Liver (tissue), 9 donors: ENCODE data around the gene KLF13. TPM values are rescaled to one million over a fixed set of nuclear protein-coding genes. Genes with fewer than 3 reads are reported as not detected.

Experiments used
- DNase-seq: peaks from one replicate; pipeline ENCODE4 v3.0.0-alpha.2; 2017; ENCODE audit warnings: low spot score
- H3K27ac ChIP-seq, 2 donors: one replicate each; pipeline ENCODE4 v1.7.0; 2013; ENCODE audit warnings: inconsistent platforms in 2 of 2, low read length in 2 of 2, control low read depth in 1 of 2, low read depth in 1 of 2, mild to moderate bottlenecking in 1 of 2
- H3K27me3 ChIP-seq, 4 donors: one replicate each; pipeline versions ENCODE4 v1.6.1 to v1.7.0; 2013; ENCODE audit warnings: low read length in 3 of 4, inconsistent platforms in 1 of 4, mild to moderate bottlenecking in 1 of 4, moderate library complexity in 1 of 4; ENCODE audit not compliant: control insufficient read depth in 4 of 4, insufficient read depth in 4 of 4
- H3K36me3 ChIP-seq, 4 donors: one replicate each; pipeline versions ENCODE4 v1.6.1 to v1.7.0; 2013; ENCODE audit warnings: low read length in 3 of 4, mild to moderate bottlenecking in 3 of 4, low read depth in 1 of 4, moderate library complexity in 1 of 4; ENCODE audit not compliant: control insufficient read depth in 4 of 4, insufficient read depth in 3 of 4
- H3K4me1 ChIP-seq, 4 donors: one replicate each; pipeline versions ENCODE4 v1.6.1 to v1.7.0; 2013; ENCODE audit warnings: low read length in 3 of 4, mild to moderate bottlenecking in 3 of 4, moderate library complexity in 1 of 4; ENCODE audit not compliant: control insufficient read depth in 4 of 4, insufficient read depth in 4 of 4
- H3K4me3 ChIP-seq, 3 donors: one replicate each; pipeline versions ENCODE4 v1.6.1 to v1.7.0; 2013; ENCODE audit warnings: low read length in 3 of 3, control low read depth in 1 of 3, low read depth in 1 of 3, mild to moderate bottlenecking in 1 of 3
- H3K9ac ChIP-seq, 2 donors: one replicate each; pipeline ENCODE4 v1.7.0; 2013; ENCODE audit warnings: low read length in 2 of 2, mild to moderate bottlenecking in 2 of 2, moderate library complexity in 2 of 2, control low read depth in 1 of 2, low read depth in 1 of 2
- H3K9me3 ChIP-seq, 4 donors: one replicate each; pipeline versions ENCODE4 v1.6.1 to v1.7.0; 2013; ENCODE audit warnings: low read length in 3 of 4; ENCODE audit not compliant: control insufficient read depth in 4 of 4
- EGR1 ChIP-seq, 2 donors: IDR thresholded peaks; 2 replicates each; pipeline ENCODE4 v1.6.1; 2016 to 2018; ENCODE audit warnings: antibody characterized with exemption in 2 of 2, low read depth in 2 of 2
- FOXA1 ChIP-seq: IDR thresholded peaks from 2 replicates; pipeline ENCODE4 v1.6.1; 2016; ENCODE audit warnings: antibody characterized with exemption
- FOXA2 ChIP-seq: IDR thresholded peaks from 2 replicates; pipeline ENCODE4 v1.6.1; 2016; ENCODE audit warnings: antibody characterized with exemption
- GABPA ChIP-seq, 2 donors: IDR thresholded peaks in 1 of 2; conservative IDR thresholded peaks in 1 of 2; 2 replicates each; pipeline ENCODE4 v1.6.1; 2016; ENCODE audit warnings: antibody characterized with exemption in 2 of 2, mild to moderate bottlenecking in 1 of 2, moderate library complexity in 1 of 2
- HNF4A ChIP-seq, 2 donors: conservative IDR thresholded peaks; 2 replicates each; pipeline ENCODE4 v1.6.1; 2016; ENCODE audit warnings: antibody characterized with exemption in 2 of 2, mild to moderate bottlenecking in 2 of 2
- HNF4G ChIP-seq: IDR thresholded peaks from 2 replicates; pipeline ENCODE4 v1.6.1; 2016; ENCODE audit warnings: antibody characterized with exemption
- JUND ChIP-seq, 2 donors: IDR thresholded peaks; 2 replicates each; pipeline ENCODE4 v1.6.1; 2016; ENCODE audit warnings: antibody characterized with exemption in 2 of 2
- NR2F2 ChIP-seq: IDR thresholded peaks from 2 replicates; pipeline ENCODE4 v1.6.1; 2016; ENCODE audit warnings: antibody characterized with exemption
- RAD21 ChIP-seq, 2 donors: IDR thresholded peaks; 2 replicates each; pipeline ENCODE4 v1.6.1; 2016; ENCODE audit warnings: antibody characterized with exemption in 2 of 2, mild to moderate bottlenecking in 2 of 2
- RXRA ChIP-seq, 2 donors: IDR thresholded peaks; 2 replicates each; pipeline ENCODE4 v1.6.1; 2017 to 2018; ENCODE audit warnings: antibody characterized with exemption in 2 of 2, mild to moderate bottlenecking in 1 of 2
- SP1 ChIP-seq: IDR thresholded peaks from 2 replicates; pipeline ENCODE4 v1.6.1; 2018; ENCODE audit warnings: antibody characterized with exemption, mild to moderate bottlenecking
- TAF1 ChIP-seq: conservative IDR thresholded peaks from 2 replicates; pipeline ENCODE4 v1.6.1; 2016; ENCODE audit warnings: antibody characterized with exemption, mild to moderate bottlenecking
- YY1 ChIP-seq: IDR thresholded peaks from 2 replicates; pipeline ENCODE4 v1.6.1; 2016; ENCODE audit warnings: antibody characterized with exemption, mild to moderate bottlenecking
- WGBS: extraction: QIAGEN DNeasy Blood & Tissue Kit; methylation state at CpG from one replicate; pipeline ENCODE4 v1.1.7; 2013; 5-methylcytosine and 5-hydroxymethylcytosine counted together
- polyA plus RNA-seq, 2 donors: library from polyadenylated mRNA; stranded (reverse) in 1 of 2; unstranded in 1 of 2; fragments of 200-250 nt in 1 of 2; fragments of >200 nt in 1 of 2; fragmentation: Nextera tagmentation in 1 of 2; extraction: Ambion mirVana in 1 of 2; gene quantifications; one replicate each; pipeline versions ENCODE4 v1.2.1 to v1.2.3, GENCODE V29; 2013 to 2015
- total RNA-seq, 2 donors: library from RNA; depleted of rRNA; stranded (reverse); fragments of >200 nt; gene quantifications; one replicate each; pipeline ENCODE4 v1.2.3, GENCODE V29; 2014
- TF ChIP-seq, protein P1 (sequence below): IDR thresholded peaks from 2 replicates; pipeline ENCODE4 v1.6.1; 2016; ENCODE audit warnings: antibody characterized with exemption, mild to moderate bottlenecking
- TF ChIP-seq, protein P2 (sequence below): IDR thresholded peaks from 2 replicates; pipeline ENCODE4 v1.6.1; 2016; ENCODE audit warnings: antibody characterized with exemption
- TF ChIP-seq, protein P3 (sequence below): fragments of 150-350 bp; IDR thresholded peaks from 2 replicates; pipeline ENCODE4 v1.5.1; 2017; ENCODE audit warnings: improper control_type of control experiment, low read depth, low read length; ENCODE audit not compliant: missing input control
- TF ChIP-seq, protein P4 (sequence below): IDR thresholded peaks from 2 replicates; pipeline ENCODE4 v1.6.1; 2016; ENCODE audit warnings: antibody characterized with exemption
- TF ChIP-seq, protein P5 (sequence below): IDR thresholded peaks from 2 replicates; pipeline ENCODE4 v1.6.1; 2016; ENCODE audit warnings: antibody characterized with exemption
- donor health status: healthy.
- donor health status: healthy.
- donor health status: healthy.
- donor health status: healthy.
- donor health status: healthy.

KLF13 gene
- total and polyA plus RNA-seq, 4 donors = 17.4 to 77.1 (median 57.5) TPM

DNA sequence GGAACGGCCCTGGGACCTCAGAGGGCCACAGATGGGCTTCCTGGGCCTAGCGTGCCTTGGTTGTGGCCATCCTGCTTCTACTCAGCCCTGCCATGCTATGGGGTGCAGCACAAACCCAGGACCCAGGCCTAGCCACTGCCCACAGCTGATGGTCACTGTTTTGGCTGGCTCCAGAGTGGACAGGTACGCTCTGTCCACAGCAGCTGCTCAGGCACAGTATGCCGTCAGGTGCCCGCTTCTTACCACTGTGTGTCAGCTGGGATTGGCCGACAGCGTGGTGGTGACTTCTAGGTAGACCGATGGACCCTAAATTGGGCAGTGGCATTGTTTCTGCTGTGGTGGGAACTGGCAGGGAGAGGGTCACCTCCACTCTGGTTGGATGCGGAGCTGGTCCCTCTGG is 47.3 kb downstream of the KLF13 start:
- TF ChIP-seq NR2F2 = no peak
- TF ChIP-seq HNF4G = no peak
- TF ChIP-seq, protein P1, sequence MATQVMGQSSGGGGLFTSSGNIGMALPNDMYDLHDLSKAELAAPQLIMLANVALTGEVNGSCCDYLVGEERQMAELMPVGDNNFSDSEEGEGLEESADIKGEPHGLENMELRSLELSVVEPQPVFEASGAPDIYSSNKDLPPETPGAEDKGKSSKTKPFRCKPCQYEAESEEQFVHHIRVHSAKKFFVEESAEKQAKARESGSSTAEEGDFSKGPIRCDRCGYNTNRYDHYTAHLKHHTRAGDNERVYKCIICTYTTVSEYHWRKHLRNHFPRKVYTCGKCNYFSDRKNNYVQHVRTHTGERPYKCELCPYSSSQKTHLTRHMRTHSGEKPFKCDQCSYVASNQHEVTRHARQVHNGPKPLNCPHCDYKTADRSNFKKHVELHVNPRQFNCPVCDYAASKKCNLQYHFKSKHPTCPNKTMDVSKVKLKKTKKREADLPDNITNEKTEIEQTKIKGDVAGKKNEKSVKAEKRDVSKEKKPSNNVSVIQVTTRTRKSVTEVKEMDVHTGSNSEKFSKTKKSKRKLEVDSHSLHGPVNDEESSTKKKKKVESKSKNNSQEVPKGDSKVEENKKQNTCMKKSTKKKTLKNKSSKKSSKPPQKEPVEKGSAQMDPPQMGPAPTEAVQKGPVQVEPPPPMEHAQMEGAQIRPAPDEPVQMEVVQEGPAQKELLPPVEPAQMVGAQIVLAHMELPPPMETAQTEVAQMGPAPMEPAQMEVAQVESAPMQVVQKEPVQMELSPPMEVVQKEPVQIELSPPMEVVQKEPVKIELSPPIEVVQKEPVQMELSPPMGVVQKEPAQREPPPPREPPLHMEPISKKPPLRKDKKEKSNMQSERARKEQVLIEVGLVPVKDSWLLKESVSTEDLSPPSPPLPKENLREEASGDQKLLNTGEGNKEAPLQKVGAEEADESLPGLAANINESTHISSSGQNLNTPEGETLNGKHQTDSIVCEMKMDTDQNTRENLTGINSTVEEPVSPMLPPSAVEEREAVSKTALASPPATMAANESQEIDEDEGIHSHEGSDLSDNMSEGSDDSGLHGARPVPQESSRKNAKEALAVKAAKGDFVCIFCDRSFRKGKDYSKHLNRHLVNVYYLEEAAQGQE = no peak
- no peak for TF ChIP-seq YY1
- TF ChIP-seq HNF4A (conservative IDR thresholded peaks at IDR 0.05) = no peak
- TF ChIP-seq TAF1 = no peak
- no peak for TF ChIP-seq RXRA (IDR thresholded peaks at IDR 0.05)
- TF ChIP-seq FOXA1 = no peak
- TF ChIP-seq, protein P2, sequence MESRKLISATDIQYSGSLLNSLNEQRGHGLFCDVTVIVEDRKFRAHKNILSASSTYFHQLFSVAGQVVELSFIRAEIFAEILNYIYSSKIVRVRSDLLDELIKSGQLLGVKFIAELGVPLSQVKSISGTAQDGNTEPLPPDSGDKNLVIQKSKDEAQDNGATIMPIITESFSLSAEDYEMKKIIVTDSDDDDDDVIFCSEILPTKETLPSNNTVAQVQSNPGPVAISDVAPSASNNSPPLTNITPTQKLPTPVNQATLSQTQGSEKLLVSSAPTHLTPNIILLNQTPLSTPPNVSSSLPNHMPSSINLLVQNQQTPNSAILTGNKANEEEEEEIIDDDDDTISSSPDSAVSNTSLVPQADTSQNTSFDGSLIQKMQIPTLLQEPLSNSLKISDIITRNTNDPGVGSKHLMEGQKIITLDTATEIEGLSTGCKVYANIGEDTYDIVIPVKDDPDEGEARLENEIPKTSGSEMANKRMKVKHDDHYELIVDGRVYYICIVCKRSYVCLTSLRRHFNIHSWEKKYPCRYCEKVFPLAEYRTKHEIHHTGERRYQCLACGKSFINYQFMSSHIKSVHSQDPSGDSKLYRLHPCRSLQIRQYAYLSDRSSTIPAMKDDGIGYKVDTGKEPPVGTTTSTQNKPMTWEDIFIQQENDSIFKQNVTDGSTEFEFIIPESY = no peak
- no peak for TF ChIP-seq SP1
- no peak for TF ChIP-seq EGR1 (IDR thresholded peaks at IDR 0.05; ENCODE audit: low read depth in 2 of 2)
- no peak for TF ChIP-seq JUND (IDR thresholded peaks at IDR 0.05)
- no peak for TF ChIP-seq GABPA (IDR thresholded peaks at IDR 0.05 in 1 of 2, conservative IDR thresholded peaks at IDR 0.05 in 1 of 2)
- TF ChIP-seq, protein P3, sequence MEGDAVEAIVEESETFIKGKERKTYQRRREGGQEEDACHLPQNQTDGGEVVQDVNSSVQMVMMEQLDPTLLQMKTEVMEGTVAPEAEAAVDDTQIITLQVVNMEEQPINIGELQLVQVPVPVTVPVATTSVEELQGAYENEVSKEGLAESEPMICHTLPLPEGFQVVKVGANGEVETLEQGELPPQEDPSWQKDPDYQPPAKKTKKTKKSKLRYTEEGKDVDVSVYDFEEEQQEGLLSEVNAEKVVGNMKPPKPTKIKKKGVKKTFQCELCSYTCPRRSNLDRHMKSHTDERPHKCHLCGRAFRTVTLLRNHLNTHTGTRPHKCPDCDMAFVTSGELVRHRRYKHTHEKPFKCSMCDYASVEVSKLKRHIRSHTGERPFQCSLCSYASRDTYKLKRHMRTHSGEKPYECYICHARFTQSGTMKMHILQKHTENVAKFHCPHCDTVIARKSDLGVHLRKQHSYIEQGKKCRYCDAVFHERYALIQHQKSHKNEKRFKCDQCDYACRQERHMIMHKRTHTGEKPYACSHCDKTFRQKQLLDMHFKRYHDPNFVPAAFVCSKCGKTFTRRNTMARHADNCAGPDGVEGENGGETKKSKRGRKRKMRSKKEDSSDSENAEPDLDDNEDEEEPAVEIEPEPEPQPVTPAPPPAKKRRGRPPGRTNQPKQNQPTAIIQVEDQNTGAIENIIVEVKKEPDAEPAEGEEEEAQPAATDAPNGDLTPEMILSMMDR = no peak
- TF ChIP-seq FOXA2 = no peak
- TF ChIP-seq, protein P4, sequence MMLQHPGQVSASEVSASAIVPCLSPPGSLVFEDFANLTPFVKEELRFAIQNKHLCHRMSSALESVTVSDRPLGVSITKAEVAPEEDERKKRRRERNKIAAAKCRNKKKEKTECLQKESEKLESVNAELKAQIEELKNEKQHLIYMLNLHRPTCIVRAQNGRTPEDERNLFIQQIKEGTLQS = no peak
- TF ChIP-seq RAD21 (IDR thresholded peaks at IDR 0.05) = no peak
- TF ChIP-seq, protein P5, sequence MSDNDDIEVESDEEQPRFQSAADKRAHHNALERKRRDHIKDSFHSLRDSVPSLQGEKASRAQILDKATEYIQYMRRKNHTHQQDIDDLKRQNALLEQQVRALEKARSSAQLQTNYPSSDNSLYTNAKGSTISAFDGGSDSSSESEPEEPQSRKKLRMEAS = no peak
- Histone ChIP-seq H3K27me3 (no peaks in the 10 kb centered on the region), H3K4me1 (peaks cover 0 to 24% (median 10%) of the 10 kb centered on the region in 4 donors), H3K9me3 (no peaks in the 10 kb centered on the region), H3K4me3 (no peak overlapping the region), H3K27ac (no peak overlapping the region), H3K36me3 (peaks cover under 1 to 9% (median 6%) of the 10 kb centered on the region in 4 donors), H3K9ac (no peak overlapping the region)
- 96% methylated on average over 9 of the region's 9 CpGs for WGBS
- no peak for DNase-seq
